Testis (tissue), 2 donors: Measurements from ENCODE around the gene SHTN1.

Source experiments
- POLR2A ChIP-seq: fragments of 450-650 bp; IDR thresholded peaks from one replicate; pipeline ENCODE4 v1.6.1; 2017; ENCODE audit warnings: antibody characterized with exemption, mild to moderate bottlenecking, moderate library complexity
- TF ChIP-seq, protein P1 (sequence below), 3 experiments: fragments of 450-650 bp in 2 of 3; fragments of 200-600 bp in 1 of 3; sonication (generic) in 1 of 3; IDR thresholded peaks; one replicate each; pipeline ENCODE4 v1.5.1; 2016 to 2019; ENCODE audit warnings: antibody characterized with exemption in 3 of 3, mild to moderate bottlenecking in 2 of 3, moderate library complexity in 1 of 3

DNA sequence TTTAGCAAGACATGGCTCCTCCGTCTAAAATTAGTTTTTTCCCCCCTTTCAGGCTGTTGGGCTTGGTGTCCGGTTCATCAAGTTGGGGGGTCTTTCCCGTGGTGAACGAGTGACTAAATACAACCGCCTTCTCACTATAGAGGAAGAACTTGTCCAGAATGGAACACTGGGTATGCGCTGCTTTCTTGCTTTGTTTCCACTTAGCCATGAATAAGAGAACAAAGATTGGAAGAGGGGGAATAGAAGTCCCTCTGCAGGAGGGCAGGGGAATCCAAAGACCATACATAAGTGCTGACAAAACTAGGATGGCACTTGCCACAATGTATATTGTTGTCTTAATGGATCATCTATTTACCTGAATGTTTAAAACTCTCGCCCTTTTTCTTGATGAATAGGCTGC, 125.2 kb downstream of the SHTN1 start:
- TF ChIP-seq, protein P1, sequence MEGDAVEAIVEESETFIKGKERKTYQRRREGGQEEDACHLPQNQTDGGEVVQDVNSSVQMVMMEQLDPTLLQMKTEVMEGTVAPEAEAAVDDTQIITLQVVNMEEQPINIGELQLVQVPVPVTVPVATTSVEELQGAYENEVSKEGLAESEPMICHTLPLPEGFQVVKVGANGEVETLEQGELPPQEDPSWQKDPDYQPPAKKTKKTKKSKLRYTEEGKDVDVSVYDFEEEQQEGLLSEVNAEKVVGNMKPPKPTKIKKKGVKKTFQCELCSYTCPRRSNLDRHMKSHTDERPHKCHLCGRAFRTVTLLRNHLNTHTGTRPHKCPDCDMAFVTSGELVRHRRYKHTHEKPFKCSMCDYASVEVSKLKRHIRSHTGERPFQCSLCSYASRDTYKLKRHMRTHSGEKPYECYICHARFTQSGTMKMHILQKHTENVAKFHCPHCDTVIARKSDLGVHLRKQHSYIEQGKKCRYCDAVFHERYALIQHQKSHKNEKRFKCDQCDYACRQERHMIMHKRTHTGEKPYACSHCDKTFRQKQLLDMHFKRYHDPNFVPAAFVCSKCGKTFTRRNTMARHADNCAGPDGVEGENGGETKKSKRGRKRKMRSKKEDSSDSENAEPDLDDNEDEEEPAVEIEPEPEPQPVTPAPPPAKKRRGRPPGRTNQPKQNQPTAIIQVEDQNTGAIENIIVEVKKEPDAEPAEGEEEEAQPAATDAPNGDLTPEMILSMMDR (IDR thresholded peaks at IDR 0.05) = no peak
- TF ChIP-seq POLR2A = no peak
